Measurements from ENCODE around the gene CORIN.
"Not testable (repeated sequence)": the region's sequence is repeated elsewhere in the genome, so short reads cannot be mapped to it uniquely, and the experiment has no call there.

The CORIN gene

DNA sequence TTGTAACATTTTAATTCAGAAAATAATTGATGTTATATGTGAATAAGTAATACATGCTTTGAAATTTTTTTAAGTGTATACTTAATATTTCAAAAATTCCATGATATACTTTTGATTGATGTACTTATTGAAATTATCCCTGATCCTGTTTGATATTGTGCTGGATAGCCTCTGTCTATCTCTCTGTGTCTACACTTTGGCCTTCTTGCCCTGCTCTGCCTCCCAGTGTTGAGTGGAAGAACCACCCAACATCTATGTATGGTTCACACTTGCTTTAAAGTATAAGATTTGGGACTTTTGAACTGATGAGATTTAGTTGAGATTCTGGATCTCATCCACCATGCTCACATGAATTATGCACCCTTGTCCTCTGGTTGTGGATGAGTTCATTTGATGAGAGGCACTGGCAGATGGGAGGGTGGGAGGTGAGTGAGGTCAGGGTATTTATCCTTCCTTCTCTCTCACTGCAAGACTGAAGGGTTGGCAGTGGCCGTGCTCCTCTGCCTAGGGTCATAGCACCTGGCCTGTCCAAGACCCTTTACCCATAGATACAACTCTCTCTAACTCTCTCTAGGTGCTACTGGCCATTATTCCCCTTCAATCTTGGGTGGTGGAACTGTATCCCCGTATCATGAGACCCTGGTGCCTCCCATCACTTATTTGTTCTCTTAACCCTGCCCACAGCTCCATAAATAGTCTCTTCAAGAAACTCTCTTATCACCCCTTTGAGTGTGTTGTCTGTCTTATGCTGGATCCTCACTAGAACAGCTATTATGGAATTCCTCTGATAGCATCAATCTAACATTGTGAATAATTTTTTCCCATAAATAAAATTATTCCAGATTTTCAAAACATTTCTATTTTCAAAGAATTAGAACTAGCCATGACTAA lies 75.2 kb downstream of the CORIN start:
- DNase-seq: no peak

DNA sequence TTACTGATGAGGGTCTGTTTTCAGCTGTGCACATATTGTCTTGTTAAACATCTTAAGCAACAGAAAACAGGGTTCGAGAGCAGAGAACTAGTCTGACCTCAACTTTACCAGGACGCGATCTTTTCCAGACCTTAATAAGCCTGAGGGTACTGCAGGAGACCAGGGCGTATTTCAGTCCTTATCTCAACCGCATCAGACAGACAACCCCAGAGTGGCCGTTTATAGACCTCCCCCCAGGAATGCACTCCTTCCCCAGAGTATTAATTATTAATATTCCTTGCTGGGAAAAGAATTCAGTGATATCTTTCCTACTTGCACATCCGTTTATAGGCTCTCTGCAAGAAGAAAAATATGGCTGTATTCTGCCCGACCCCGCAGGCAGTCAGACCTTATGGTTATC lies 84.6 kb downstream of the CORIN start:
- not testable (repeated sequence) for DNase-seq

DNA sequence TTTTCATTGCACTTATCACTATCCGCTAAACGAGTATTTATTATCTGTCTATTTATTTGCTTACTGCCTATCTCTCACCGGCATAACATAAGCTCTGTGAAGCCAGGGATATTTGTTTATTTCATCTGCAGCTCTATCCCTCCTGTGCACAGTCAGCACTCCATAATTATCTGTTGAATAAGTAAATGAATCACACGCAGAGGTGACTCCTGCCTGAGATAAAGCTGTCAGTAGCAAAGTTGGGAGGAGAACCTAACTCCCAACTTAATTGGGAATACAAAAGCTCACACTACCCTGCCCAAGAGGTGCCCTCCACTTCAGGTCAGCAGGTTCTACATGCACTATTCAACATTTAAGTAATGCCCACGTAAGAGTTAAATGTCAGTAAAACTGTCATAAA lies 85.7 kb downstream of the CORIN start:
- no peak for DNase-seq

DNA sequence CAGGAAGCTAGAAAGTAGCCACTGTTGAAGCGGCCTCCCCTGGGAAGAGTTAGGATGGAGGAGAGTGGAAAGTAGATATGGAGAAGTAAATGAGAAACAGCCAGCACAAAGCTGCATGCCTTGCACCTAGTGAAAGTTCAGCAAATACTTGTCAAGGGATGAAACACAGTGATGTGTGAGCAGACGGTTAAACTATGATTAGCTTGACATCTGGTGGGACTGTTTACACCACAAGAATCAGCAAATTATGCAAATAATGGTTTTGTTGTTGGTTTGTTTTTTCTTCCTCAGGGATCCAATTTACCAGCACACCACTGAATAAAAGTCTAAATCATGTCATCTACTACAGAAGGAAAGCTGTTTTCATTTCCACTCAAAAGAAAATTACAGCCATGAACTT lies 87.1 kb downstream of the CORIN start:
- no peak for DNase-seq

DNA sequence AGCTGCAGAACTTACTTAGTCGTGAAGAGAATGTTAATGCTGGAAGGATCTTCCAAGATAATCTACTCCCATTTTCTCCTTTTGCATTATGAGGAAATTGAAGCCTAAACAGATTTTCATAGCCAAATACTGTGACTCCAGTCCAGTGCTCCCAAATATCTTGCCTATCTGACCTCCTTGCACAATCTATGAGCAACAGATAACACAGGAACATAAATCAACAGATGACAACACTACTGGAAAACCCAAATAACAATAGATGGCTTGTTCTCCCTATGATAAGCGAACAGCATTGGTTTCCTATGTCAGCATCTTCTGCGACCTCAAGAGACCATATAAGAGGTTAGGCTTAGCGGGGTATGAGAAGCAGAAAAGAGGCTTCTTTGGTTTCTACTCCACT lies 88.0 kb downstream of the CORIN start:
- no peak for DNase-seq

DNA sequence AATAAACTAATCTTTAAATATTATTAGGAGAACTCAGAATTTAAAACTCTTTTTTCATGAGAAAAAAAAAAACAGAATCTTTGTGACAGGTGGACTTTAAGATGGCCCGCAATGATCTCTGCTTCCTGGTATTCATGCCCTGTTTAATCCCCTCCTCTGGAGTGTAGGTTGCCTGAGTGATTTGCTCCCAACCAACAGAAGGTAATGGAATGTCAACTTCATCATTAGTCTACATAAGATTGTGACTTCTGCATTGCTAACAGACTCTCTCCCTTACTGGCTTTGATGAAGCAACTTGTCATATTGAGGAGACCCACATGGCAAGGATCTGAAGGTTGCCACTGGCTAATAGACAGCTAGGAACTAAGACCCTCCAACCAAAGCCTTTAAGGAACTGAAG lies 88.8 kb downstream of the CORIN start:
- no peak for DNase-seq

DNA sequence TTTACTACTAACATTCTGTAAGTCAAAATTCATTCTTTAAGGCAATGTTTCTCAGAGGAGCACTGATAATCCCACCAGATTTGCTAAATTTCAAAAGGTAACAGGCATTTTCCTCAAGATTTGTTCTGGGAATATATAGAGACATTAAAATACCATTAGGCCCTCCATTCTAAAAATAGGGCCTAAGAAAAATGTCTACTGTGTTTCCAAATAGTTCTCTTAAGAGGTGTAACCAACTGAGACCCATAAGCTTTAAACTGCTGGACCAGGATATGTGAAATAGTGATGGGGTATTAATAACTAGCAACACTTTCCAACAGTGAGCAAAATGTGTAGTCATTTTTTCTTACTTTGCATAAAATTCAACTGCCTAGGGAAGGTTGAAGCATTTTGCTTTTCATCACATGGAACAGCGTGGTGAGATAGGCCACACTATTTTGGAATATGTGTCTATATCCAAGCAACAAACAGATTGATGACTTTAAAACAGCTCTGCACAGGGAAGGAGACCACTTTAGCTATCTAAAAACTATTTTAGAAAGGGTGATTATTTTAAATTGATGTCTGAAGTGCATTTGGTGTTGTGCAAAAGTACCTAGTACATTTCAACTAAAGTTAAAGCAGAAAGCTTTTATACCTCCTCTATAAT lies 89.9 kb downstream of the CORIN start:
- DNase-seq: no peak

DNA sequence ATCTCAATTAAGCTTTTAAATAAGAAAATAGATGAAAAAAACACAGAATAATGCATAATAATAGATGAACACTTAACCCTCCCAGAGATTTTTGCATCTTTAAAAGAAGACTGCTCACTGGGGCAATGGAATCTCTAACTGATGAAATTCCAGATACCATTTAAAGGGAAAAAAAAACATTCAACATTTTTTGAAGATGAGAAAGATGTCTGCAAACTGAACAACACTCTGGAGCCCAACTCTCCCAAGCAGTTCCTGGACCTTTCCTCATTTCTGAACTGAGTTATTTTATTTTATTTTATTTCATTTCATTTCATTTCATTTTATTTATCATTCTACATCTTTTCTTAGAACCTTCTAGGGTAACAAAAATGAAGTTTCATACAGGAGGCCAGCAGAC lies 90.7 kb downstream of the CORIN start:
- DNase-seq: no peak

DNA sequence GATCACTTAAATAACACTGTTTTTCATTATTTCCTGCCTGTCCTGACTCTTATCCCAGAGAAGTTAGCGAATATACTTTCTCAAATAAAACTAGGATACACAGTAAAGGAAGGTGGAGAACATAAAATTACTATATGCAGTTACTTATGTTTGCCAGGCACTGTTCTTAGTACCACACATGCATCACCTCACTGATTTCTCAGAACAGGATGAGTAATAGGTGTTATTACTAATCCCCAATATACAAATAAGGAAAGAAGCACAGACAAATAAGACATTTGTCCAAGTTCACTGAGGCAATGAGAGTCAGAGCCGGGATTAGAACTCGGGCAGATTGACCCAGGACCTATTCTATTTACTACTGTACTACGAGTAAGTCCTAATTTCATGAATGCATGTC lies 91.7 kb downstream of the CORIN start:
- DNase-seq: no peak

DNA sequence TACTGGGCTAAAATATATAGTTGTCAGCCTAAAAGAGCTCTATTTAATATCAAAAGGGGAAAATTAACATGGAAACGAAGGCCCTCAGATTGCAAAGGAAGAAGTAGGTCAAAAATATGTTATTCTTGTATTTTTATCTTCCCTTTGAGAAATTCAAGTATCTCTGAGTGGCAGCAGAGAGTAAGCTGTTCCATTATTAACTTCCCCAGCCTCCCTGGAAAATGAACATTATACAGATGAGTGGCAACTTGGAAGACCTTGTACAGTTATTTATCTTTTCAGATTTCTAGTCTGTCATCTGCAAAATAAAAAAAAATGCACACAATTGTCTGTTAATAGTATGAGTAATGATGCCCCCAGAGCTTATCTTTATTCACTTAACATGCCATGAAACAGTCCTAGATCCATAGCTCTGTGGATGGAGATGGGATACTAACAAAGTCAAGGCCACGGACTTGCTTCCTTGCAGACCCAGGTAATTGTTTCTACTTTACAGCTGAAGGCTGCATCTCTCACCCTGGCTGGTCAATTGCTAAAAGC lies 93.0 kb downstream of the CORIN start:
- DNase-seq: no peak

DNA sequence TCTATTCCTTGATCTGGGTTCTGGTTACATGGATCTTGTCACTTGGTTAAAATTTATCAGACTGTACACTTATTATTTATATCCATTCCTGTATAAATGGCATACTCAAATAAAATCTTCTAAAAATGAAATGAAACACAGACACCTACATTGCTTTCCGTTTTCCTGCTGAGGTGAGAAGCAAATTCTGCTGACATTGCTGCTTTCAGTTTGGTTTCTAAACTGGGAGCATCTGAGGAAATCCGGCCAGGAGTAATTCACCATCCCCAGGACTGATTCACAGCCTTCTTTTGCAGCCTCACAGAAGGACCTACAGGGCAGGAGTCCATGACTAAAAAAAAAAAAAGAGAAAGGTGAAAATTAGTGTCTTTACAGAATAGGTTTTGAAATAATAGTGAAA lies 93.6 kb downstream of the CORIN start:
- no peak for DNase-seq

DNA sequence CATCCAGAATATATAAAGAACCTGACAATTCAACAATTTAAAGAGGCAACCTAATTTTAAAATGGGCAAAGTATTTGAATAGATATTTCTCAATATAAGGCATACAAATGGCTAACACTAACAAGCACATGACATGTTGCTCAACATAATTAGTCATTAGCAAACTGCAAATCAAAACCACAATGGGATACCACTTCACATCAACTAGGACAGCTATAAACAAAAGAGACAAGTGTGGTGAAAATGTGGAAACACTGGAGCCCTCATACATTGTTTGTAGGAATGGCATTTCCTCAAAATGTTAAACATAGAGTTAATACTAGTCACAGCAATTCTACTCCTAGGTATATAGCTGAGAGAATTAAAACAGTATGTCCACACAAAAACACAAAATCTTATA lies 96.7 kb downstream of the CORIN start:
- no peak for DNase-seq

DNA sequence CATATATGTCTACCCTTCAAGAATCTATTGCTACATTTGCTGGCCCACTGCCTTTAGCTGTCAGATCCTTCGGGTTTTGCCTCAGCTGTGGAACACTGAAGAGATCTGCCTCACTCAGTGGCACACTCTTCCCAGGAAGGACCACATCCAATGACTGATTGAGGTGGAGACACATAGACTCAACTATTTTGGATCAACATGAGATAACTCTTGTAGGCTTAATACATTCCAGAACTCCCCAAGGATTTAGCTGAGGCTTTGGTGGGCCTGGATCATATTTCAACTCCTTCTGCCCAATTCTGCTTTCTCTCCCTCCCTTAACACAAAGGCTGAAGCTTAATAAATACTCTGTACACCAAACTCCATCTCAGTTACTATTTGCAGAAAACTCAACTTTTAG lies 100.5 kb downstream of the CORIN start:
- no peak for DNase-seq

DNA sequence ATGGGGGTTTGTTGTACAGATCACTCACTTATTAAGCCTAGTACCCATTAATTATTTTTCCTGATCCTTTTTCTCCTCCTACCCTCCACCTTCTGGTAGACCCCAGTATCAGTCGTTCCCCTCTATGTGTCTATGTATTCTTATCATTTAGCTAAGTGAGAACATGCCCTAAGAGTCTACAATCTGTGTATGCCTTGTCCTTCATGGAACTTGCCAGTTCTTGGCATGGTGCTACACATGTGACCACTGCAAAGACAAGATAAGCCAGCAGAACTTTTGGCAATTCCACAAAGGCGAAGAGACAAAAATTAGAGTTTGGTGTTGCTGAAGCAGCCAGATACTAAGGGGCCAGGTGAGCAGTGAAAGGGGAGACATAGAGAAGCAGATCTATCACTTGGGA lies 101.3 kb downstream of the CORIN start:
- no peak for DNase-seq

DNA sequence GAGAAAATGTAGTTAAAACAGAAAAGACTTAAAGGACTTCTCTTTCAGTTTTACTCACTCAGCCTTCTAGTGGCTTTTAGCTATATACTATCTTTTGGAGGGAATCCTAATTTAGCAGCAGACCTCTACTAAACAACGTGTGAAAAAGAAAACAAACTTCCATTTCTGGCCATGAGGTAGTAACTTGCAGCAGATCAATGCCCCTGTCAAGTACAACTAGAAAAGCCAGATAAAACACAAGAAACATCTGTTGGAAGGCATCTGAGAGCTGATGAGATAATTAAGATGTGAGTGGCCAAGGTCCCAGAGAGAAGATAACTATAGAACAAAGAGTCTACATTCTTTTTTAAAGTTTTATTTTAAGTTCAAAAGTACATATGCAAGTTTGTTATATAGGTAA lies 101.7 kb downstream of the CORIN start:
- DNase-seq: no peak

DNA sequence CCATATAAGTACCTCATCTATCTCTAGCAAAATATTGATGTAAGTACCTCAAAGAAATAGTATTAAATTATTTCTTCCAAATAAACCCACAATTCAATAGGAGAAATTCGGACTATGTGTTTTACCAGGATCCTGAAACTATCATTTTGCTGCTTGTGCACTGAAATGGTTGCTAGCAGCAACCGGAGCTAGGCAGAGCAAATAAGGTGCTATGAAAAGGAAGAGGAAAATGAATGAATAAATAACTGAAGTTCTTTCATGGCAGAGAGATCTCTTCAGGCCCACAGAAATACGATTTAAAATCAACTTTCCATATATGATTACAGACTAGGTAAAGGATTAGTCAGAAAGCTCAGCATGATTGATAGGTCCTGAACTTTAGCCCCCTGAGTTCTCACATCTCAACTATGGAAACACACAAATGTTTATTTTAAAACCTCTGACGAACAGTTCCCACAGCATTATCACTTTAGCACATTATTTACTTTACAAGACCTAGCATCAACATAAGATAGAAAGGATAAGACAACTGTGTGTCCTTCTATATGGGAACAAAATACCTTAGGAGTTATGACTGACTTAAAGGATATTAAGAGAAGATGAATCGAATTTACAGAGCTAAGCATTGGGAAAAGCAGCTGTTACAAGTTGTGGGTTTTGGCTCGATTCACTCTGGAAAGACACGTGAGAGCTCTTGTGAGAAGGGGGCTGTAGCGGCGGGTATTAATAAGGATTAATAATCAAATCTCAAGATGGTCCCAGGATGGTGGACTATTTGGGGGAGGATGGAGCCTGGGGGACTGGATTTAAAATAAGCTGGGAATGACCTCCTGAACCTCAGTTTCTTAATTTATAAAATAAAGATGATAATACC lies 104.3 kb downstream of the CORIN start:
- no peak for DNase-seq

DNA sequence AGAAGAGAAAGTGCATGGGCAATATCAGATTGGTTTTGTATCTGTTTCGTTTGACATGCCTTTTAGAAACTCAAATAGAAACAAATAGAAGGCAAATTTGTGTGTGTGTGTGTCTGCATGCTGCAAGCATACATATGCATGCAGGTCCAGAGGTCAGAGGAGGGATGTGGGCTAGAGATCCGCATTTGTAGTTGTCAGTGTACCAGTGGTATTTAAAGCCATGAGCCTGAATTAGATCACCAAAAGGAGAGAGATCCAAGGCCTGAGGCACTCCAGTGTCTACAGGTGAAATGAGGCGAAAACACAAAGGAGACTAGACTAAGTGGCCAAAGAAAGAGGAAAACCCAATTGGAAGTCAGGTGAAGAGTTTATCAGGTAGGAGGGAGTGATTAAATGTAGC lies 106.7 kb downstream of the CORIN start:
- no peak for DNase-seq

DNA sequence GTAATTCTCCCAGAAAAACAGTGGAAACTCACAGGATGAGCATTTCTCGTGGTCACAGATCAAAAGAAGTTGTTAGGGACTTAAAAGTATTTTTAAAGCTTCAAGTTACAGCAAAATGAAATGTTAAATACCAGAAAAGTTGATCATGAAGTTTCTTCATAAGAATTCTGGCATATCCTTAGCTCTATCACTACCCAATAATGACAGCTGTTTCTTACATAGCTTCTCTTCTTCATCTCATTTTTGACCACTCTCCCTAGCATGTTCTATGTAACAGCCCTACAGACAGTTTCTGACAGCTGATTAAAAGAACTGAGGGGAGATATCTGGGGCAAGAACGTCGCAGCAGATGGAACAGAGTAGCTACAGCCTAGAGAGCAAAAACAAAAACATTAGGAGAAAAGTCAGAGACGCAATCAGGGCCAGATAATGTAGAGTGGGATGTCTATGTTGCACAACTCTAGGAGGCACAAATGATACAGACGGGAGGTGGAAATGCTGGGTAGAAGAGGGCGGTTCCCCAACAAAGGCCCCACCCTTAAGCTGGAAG lies 108.7 kb downstream of the CORIN start:
- no peak for DNase-seq

DNA sequence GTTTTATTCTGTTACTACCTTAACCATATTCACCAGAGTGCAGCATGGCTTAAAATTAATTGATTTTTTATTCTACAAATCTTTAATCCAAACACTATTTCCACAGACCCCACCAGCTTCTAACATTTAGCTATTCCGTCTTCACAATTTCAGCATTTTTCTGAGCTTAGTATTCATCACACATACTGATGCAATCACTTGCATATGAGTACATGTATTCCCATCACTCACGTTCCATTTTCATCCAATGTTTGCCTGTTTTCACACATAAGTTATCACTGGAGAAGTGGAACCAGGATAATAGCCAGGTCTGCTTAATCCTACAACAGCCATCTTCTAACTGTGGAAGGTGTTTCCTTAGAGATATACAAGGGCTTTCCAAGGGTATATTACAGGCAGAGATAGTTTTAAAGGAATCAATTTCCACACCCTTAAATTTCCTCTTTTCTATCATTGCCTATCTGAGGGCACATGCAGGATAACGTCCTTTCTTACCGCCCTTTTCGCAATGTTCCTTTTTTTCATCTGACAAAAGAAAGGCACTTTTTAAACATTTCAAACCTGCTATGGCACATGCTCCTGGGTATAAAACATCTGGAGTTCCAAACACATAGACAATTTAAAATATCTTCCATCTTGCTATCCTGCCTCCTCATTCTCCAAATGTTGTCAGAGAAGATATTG lies 115.8 kb downstream of the CORIN start:
- no peak for DNase-seq

DNA sequence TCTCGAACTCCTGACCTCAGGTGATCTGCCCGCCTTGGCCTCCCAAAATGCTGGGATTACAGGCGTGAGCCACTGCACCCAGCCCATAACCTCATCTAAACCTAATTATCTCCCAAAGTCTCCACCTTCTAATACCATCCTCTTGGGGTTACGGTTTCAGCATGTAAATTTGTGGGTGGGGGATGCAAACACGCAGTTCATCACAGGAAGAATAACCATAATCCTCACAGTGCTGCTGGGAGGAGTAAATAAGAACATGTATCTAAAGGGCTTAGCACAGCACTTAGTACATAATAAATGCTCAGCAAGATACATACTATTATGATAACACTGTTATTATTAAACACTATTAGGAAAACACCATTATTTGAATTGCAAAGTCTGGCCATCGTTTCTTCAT lies 116.4 kb downstream of the CORIN start:
- DNase-seq: no peak

DNA sequence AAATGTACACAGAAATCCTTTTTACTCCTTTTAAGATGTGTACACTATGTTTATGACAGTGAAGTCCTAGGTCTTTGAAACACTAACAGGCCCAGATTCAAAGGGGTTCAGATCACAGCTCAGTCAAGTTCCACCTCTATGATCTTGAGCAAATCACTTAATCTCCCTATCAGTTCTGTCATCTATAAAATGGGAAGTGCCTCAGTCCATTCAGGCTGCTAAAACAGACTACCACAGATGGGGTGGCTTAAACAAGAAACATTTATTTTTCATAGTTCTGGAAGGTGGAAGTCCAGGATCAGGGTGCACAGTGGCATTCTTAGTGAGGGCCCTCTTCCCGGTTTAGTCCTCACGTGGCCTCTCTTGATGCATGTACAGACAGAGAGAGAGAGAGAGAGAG lies 117.1 kb downstream of the CORIN start:
- DNase-seq: no peak

DNA sequence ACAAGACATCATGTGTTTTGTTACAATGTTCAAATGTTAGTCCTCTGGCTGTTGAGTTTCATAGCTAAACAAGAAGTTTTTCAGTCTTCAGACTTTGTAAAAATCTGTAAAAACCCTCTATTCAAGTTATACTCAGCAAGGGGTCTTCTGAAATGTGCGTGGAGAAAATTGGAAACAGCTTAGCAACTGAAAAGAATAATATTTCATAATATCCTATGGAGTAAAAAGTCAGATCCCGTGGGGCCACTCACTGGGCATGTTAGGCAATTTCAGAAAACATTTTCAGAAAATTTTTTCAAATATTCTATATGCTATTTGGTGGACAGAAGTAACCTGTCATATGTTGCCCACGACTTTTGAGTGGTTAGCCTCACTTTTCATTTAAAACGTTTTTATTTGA lies 118.3 kb downstream of the CORIN start:
- no peak for DNase-seq

DNA sequence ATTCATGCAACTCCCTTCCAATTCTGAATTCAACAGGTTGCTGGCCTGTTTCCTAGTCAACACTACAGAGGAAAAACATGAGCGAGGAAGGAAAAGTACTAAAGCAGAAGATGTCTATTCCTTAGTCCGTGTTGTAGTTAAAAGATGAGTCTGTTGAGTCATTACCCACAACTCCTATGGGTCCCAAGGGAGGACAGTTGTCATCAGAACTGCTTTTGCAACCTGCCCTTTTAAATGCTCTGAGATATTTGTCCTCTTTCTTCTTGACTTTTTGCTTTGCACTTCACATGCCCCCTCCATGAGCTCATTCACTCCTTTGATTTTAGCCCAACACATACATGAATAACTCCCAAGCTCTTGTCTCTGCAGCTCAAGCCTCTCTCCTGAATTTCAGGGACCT lies 119.2 kb downstream of the CORIN start:
- no peak for DNase-seq
